ENCODE results near the gene POLR3G. TPM values are rescaled to one million over a fixed set of nuclear protein-coding genes. Genes with fewer than 3 reads are reported as not detected.

The POLR3G gene, protein sequence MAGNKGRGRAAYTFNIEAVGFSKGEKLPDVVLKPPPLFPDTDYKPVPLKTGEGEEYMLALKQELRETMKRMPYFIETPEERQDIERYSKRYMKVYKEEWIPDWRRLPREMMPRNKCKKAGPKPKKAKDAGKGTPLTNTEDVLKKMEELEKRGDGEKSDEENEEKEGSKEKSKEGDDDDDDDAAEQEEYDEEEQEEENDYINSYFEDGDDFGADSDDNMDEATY
- 10 to 100 TPM; 24.0 to 27.1 TPM for total RNA-seq

DNA sequence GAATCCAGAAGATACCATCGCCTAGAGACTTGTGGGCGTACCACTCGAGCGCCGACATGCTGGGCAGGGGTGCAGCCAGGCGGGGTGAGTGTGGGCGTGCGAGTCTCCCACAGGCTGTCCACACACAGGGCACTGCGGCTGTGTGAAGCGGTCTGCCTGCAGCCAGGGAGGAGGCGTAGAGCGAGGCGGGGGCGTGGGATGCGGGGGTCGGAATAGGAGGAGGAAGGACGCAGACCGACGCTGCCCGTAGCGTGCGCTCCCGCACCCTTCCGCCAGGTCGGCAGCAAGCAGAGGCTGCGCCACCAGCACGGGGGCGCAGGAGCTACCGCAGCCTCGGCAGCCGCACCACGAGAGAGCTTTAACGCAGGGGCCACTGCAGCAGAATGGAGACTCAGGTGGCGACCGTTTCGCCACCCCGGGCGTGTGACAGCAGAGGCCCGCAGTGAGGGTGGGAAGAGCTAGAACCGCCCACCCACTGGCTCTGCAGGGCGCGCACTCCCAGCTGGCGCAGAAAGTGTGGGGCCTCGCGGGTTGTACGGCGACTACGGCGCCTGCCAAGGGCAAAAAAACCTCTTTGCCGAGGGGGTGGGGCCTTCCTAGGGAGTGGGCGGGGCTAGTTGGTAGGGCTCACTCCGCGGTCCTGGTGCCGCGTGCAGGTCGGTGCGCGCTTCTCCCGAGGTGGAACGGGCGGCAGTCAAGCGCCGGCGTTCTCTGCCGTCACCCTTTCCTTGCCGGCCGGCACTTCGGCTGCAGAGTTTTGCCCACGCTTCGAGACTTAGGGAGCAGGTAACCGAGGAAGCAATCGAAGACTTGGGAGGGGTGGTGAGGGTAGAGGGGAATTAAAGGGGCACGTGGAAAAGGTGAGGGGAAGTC is at the start of gene POLR3G, which contains the start of gene MBLAC2:
Gene POLR3G (plus strand): TSS at position 630 of the 873 bp plus-strand sequence. CDS start 10,704 bp downstream, outside the sequence.
Gene MBLAC2 (minus strand): TSS at position 537 of the 873 bp plus-strand sequence. CDS start 479 bp downstream, at position 58.
- ChIA-PET CTCF (interaction anchor here (0.7 to 2.7 kb wide), 4 partner anchors 14 to 63 kb away, joined by 3 to 11 read pairs (median 6); partner anchors contain the start of gene LYSMD3), POLR2A (interaction anchor here (0.6 to 2.6 kb wide), 6 partner anchors 9 to 135 kb away, joined by 3 to 17 read pairs (median 4); partner anchors contain the start of gene CETN3)
- peak; percentile 64 for TF ChIP-seq CTCF (IDR thresholded peaks at IDR 0.05)
- H3K9me3 Mint-ChIP-seq = peaks cover 18% of the 10 kb centered on the region
- ATAC-seq (peak; percentile 93), DNase-seq (peak; percentile 95)
- peaks cover 35% of the 10 kb centered on the region for H3K4me1 Mint-ChIP-seq (ENCODE audit: low read depth)
- intact Hi-C loops (cut with micrococcal nuclease) = loop anchor here (5.0 kb wide), 1 partner anchor 53 kb away; the partner anchor contains the start of gene LYSMD3
- peak within 1 kb of the TSS; percentile 95 for H3K27ac Mint-ChIP-seq
- H3K27me3 Mint-ChIP-seq = no peaks in the 10 kb centered on the region
- H3K36me3 Mint-ChIP-seq (ENCODE audit: low read depth) = peaks cover 37% of the 10 kb centered on the region
- peak within 1 kb of the TSS; percentile 97 for H3K4me3 Mint-ChIP-seq

DNA sequence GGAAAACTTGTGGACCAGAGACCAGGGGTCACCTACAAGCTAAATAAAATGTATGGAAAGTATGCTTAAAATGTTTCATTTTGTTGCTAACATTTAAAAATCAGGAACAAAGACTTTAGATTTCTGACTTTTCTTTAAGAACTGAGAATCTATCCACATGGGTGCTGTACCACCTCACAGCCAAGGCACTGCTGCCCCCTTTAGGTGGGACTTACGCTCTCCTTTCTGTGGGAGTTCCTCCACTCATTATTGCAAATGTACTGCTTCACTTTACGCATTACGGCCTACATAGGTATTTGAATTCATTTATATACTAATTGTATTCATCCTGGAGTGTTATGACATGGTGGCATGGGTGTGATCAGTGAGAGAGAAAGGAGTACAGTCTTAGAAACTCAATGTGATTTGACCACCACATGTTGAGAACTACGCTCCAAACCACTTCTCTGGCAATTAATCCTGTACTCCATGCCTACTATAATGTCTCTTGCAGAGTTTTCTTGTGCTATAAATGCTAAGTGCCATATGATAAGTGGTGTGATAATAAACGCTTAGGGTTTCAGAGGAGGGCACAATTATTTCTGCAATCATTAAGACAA is 40.4 kb upstream of the POLR3G start:
- intact Hi-C loops (cut with micrococcal nuclease) = no loop called here
- Mint-ChIP-seq H3K4me1 (ENCODE audit: low read depth) (no peaks in the 10 kb centered on the region), H3K9me3 (no peaks in the 10 kb centered on the region), H3K36me3 (ENCODE audit: low read depth) (no peaks in the 10 kb centered on the region), H3K27ac (no peak overlapping the region), H3K27me3 (no peaks in the 10 kb centered on the region), H3K4me3 (no peak overlapping the region)
- ChIA-PET CTCF (interaction anchor here (0.8 to 2.3 kb wide), 12 partner anchors 8 to 1704 kb away, joined by 3 to 8 read pairs (median 4); partner anchors contain the start of genes CETN3 and LYSMD3), POLR2A (no interaction called here)
- DNase-seq = peak; percentile 74
- TF ChIP-seq CTCF (IDR thresholded peaks at IDR 0.05) = peak; percentile 67
- peak; percentile 72 for ATAC-seq

- H3K9me3 Mint-ChIP-seq = no peaks in the 10 kb centered on the region
- intact Hi-C loops (cut with micrococcal nuclease) = loop anchor here (2.0 to 5.0 kb wide), 2 partner anchors 91 to 345 kb away; partner anchors contain the start of gene LYSMD3
- CTCF ChIA-PET = interaction anchor here (0.7 to 5.9 kb wide), 3 partner anchors 92 to 1708 kb away, joined by 3 to 50 read pairs (median 4); partner anchors contain the start of gene LYSMD3
- DNase-seq = no peak
- H3K27ac Mint-ChIP-seq = no peak overlapping the region
- no peaks in the 10 kb centered on the region for H3K27me3 Mint-ChIP-seq
- ATAC-seq = no peak
- H3K4me3 Mint-ChIP-seq = no peak overlapping the region
- POLR2A ChIA-PET = no interaction called here
- TF ChIP-seq CTCF (IDR thresholded peaks at IDR 0.05) = no peak
- H3K4me1 Mint-ChIP-seq (ENCODE audit: low read depth) = peaks cover 5% of the 10 kb centered on the region
- no peaks in the 10 kb centered on the region for H3K36me3 Mint-ChIP-seq (ENCODE audit: low read depth)
Observed at GRCh38 chr5:90437663-90438062, 37.0 kb upstream of the POLR3G start.

- Mint-ChIP-seq H3K36me3 (ENCODE audit: low read depth) (no peaks in the 10 kb centered on the region), H3K27ac (no peak overlapping the region), H3K4me3 (no peak overlapping the region), H3K4me1 (ENCODE audit: low read depth) (peaks cover 5% of the 10 kb centered on the region), H3K9me3 (no peaks in the 10 kb centered on the region), H3K27me3 (no peaks in the 10 kb centered on the region)
- ChIA-PET CTCF (interaction anchor here (0.7 to 5.9 kb wide), 4 partner anchors 91 to 1709 kb away, joined by 3 to 50 read pairs (median 8); partner anchors contain the start of gene LYSMD3), POLR2A (no interaction called here)
- no peak for TF ChIP-seq CTCF (IDR thresholded peaks at IDR 0.05)
- DNase-seq (no peak), ATAC-seq (no peak)
- intact Hi-C loops (cut with micrococcal nuclease) = loop anchor here (2.0 to 5.0 kb wide), 2 partner anchors 91 to 344 kb away; partner anchors contain the start of gene LYSMD3
Observed at GRCh38 chr5:90438100-90438499, 36.6 kb upstream of the POLR3G start.

All from activated CD8-positive, alpha-beta T cell treated with anti-CD3 and anti-CD28 coated beads for 36 hours (primary cell).